COR-L47 (cell line): ENCODE results near the gene DCP1A.
"Not testable (repeated sequence)": the region's sequence is repeated elsewhere in the genome, so short reads cannot be mapped to it uniquely, and the experiment has no call there.

Experiments used
- DNase-seq: peaks from one replicate; lab custom pipeline; 2025; lab: John Stamatoyannopoulos, UW

DCP1A gene

GRCh38 chr3:53264718-53265117, 82.6 kb downstream of the DCP1A start:
- no peak for DNase-seq

- no peak for DNase-seq
These were observed 83.4 kb downstream of the DCP1A start for GRCh38 chr3:53263907-53264306.

GRCh38 chr3:53261712-53262111, 85.6 kb downstream of the DCP1A start:
- DNase-seq, result no peak

- no peak for DNase-seq
These were observed 87.0 kb downstream of the DCP1A start for GRCh38 chr3:53260286-53260785.

GRCh38 chr3:53259427-53260259, 87.7 kb downstream of the DCP1A start:
- no peak for DNase-seq

- no peak for DNase-seq
These were observed 88.5 kb downstream of the DCP1A start for GRCh38 chr3:53258600-53259426.

GRCh38 chr3:53257465-53257864, 89.9 kb downstream of the DCP1A start:
- DNase-seq, result no peak

- no peak for DNase-seq
These were observed 90.7 kb downstream of the DCP1A start for GRCh38 chr3:53256704-53257055.

- peak; percentile 60 for DNase-seq
These were observed 91.3 kb downstream of the DCP1A start, which contains the start of gene TKT for GRCh38 chr3:53255775-53256703. Gene TKT (minus strand): TSS chr3:53256022. CDS start chr3:53255942, 80 bp downstream.

GRCh38 chr3:53255423-53255774, 91.9 kb downstream of the DCP1A start:
- no peak for DNase-seq

- DNase-seq, result peak; percentile 28
These were observed 92.6 kb downstream of the DCP1A start for GRCh38 chr3:53254509-53255422.

GRCh38 chr3:53253707-53254508, 93.4 kb downstream of the DCP1A start:
- no peak for DNase-seq

GRCh38 chr3:53252947-53253322, 94.4 kb downstream of the DCP1A start:
- DNase-seq, result not testable (repeated sequence)

- no peak for DNase-seq
These were observed 95.0 kb downstream of the DCP1A start for GRCh38 chr3:53252096-53252946.

- no peak for DNase-seq
These were observed 96.3 kb downstream of the DCP1A start for GRCh38 chr3:53250881-53251605.

GRCh38 chr3:53250453-53250852, 96.9 kb downstream of the DCP1A start:
- no peak for DNase-seq

GRCh38 chr3:53248161-53248560, 99.2 kb downstream of the DCP1A start:
- DNase-seq, result no peak

GRCh38 chr3:53247619-53248018, 99.7 kb downstream of the DCP1A start:
- DNase-seq, result no peak
